CD8-positive, alpha-beta memory T cell (primary cell): Measurements from ENCODE around the gene ZCCHC10. TPM values are rescaled to one million over a fixed set of nuclear protein-coding genes. Genes with fewer than 3 reads are reported as not detected.
A peak's percentile ranks its signal among the peaks of the same experiment; 100 is the strongest.
"Not testable (repeated sequence)": the region's sequence is repeated elsewhere in the genome, so short reads cannot be mapped to it uniquely, and the experiment has no call there.

Source experiments
- CTCF ChIA-PET: fragments of 350-600 bp; sonication (Branson Sonifier 250); formaldehyde crosslinking; loops from one replicate; lab custom pipeline; 2021; ENCODE audit warnings: antibody characterized with exemption; lab: Charles Lee
- POLR2A ChIA-PET: fragments of 350-600 bp; sonication (Branson Sonifier 250); formaldehyde crosslinking; loops from one replicate; lab custom pipeline; 2021; ENCODE audit warnings: antibody characterized with exemption; lab: Charles Lee
- DNase-seq, 5 donors: peaks; one replicate each; pipeline versions ENCODE4 v3.0.0 to v3.0.0-alpha.2; 2020 to 2022; ENCODE audit warnings: mixed read lengths in 1 of 5
- H3K27ac ChIP-seq: one replicate; pipeline ENCODE4 v1.7.0; 2013; ENCODE audit warnings: low read depth, mild to moderate bottlenecking, low read length, moderate library complexity
- H3K27me3 ChIP-seq: 2 replicates; pipeline ENCODE4 v1.7.0; 2013; ENCODE audit warnings: low read length, mild to moderate bottlenecking; ENCODE audit not compliant: insufficient read depth, poor library complexity, severe bottlenecking
- H3K36me3 ChIP-seq: 2 replicates; pipeline ENCODE4 v1.7.0; 2013; ENCODE audit warnings: mild to moderate bottlenecking, low read length, moderate library complexity; ENCODE audit not compliant: insufficient read depth
- H3K4me1 ChIP-seq: 2 replicates; pipeline ENCODE4 v1.7.0; 2013; ENCODE audit warnings: mild to moderate bottlenecking, low read length, moderate library complexity; ENCODE audit not compliant: insufficient read depth
- H3K4me3 ChIP-seq: 2 replicates; pipeline ENCODE4 v1.7.0; 2013; ENCODE audit warnings: mild to moderate bottlenecking, low read length
- H3K9me3 ChIP-seq: 2 replicates; pipeline ENCODE4 v1.7.0; 2013; ENCODE audit warnings: mild to moderate bottlenecking, low read length
- H3K27ac Mint-ChIP-seq, 8 donors: one replicate each; pipeline ENCODE4 v1.8.0; 2020 to 2021; ENCODE audit warnings: mixed read lengths in 8 of 8, mild to moderate bottlenecking in 6 of 8, inconsistent platforms in 3 of 8, moderate library complexity in 3 of 8
- H3K27me3 Mint-ChIP-seq, 2 donors: one replicate each; pipeline ENCODE4 v1.8.0; 2020 to 2021; ENCODE audit warnings: mixed read lengths in 2 of 2, mild to moderate bottlenecking in 1 of 2, moderate library complexity in 1 of 2
- H3K36me3 Mint-ChIP-seq, 3 donors: one replicate each; pipeline ENCODE4 v1.8.0; 2020 to 2021; ENCODE audit warnings: mixed read lengths in 3 of 3, inconsistent platforms in 1 of 3, mild to moderate bottlenecking in 1 of 3
- H3K4me1 Mint-ChIP-seq, 3 donors: one replicate each; pipeline ENCODE4 v1.8.0; 2020 to 2021; ENCODE audit warnings: mixed read lengths in 3 of 3, inconsistent platforms in 1 of 3, mild to moderate bottlenecking in 1 of 3
- H3K4me3 Mint-ChIP-seq, 7 donors: one replicate each; pipeline ENCODE4 v1.8.0; 2020 to 2021; ENCODE audit warnings: mixed read lengths in 7 of 7, mild to moderate bottlenecking in 6 of 7, moderate library complexity in 4 of 7, inconsistent platforms in 2 of 7
- H3K9me3 Mint-ChIP-seq, 5 donors: one replicate each; pipeline ENCODE4 v1.8.0; 2020 to 2022; ENCODE audit warnings: mixed read lengths in 5 of 5, mild to moderate bottlenecking in 3 of 5, moderate library complexity in 2 of 5, inconsistent platforms in 1 of 5
- polyA plus RNA-seq: library from polyadenylated mRNA; unstranded; fragments of 300-500 nt; fragmentation: Illumina TruSeq; gene quantifications from one replicate; pipeline ENCODE4 v1.2.3, GENCODE V29; 2021
- total RNA-seq, 2 experiments: library from RNA; stranded (reverse); gene quantifications; one replicate each; pipeline ENCODE4 v1.2.3, GENCODE V29; 2021

ZCCHC10 gene
- total and polyA plus RNA-seq, 3 experiments from 2014 or later, result 31.8 to 40.0 (median 35.0) TPM

DNA sequence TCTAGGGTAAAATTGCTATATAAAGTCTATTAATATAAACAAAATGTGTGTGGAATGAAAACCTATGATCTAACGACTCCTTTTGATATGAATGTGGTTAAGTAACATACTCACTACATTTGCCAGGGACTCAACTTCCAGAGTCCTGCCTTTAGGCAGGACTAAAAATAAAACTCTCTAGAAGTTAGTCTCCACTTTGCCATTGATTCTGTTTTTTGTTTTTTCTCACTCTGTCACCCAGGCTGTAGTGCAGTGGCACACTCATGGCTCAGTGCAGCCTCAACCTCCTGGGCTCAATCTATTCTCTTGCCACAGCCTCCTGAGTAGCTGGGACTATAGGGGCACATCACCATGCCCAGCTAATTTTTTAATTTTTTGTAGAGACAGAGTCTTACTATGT lies 30.0 kb downstream of the ZCCHC10 start:
- CTCF ChIA-PET, result no interaction called here
- H3K4me3 Mint-ChIP-seq, result no peak overlapping the region
- no peaks in the 10 kb centered on the region for H3K27me3 Mint-ChIP-seq

GRCh38 chr5:132987531-132988408 lies 38.6 kb downstream of the ZCCHC10 start:
- CTCF ChIA-PET, result no interaction called here
- DNase-seq, result no peak
- no peaks in the 10 kb centered on the region for H3K36me3 Mint-ChIP-seq

More for the DNA sequence above, 30.0 kb downstream of the ZCCHC10 start:
- Histone ChIP-seq H3K4me1 (no peaks in the 10 kb centered on the region), H3K36me3 (no peaks in the 10 kb centered on the region), H3K27ac (no peak overlapping the region), H3K9me3 (no peaks in the 10 kb centered on the region), H3K27me3 (no peaks in the 10 kb centered on the region), H3K4me3 (no peak overlapping the region)
- H3K4me1 Mint-ChIP-seq, result peaks cover 0 to 2% (median 0%) of the 10 kb centered on the region in 3 donors
- no peak overlapping the region for H3K27ac Mint-ChIP-seq
- DNase-seq, result no peak
- H3K9me3 Mint-ChIP-seq, result no peaks in the 10 kb centered on the region
- H3K36me3 Mint-ChIP-seq, result peaks cover 0 to 21% (median 8%) of the 10 kb centered on the region in 3 donors
- POLR2A ChIA-PET, result no interaction called here

DNA sequence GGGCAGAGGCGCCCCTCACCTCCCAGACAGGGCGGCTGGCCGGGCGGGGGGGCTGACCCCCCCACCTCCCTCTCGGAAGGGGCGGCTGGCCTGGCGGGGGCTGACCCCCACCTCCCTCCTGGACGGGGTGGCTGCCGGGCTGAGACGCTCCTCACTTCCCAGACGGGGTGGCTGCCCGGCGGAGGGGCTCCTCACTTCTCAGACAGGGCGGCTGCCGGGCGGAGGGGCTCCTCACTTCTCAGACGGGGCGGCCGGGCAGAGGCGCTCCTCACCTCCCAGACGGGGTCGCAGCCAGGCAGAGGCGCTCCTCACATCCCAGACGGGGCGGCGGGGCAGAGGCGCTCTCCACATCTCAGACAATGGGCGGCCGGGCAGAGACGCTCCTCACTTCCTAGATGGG lies 43.4 kb downstream of the ZCCHC10 start:
- not testable (repeated sequence) for H3K4me1 Mint-ChIP-seq

More at GRCh38 chr5:132987531-132988408, 38.6 kb downstream of the ZCCHC10 start:
- no peaks in the 10 kb centered on the region for H3K4me1 ChIP-seq
- H3K27me3 ChIP-seq, result no peaks in the 10 kb centered on the region
- peaks cover 0 to 3% of the 10 kb centered on the region in 2 donors for H3K27me3 Mint-ChIP-seq
- no peaks in the 10 kb centered on the region for H3K9me3 ChIP-seq
- H3K9me3 Mint-ChIP-seq, result no peaks in the 10 kb centered on the region
- H3K36me3 ChIP-seq, result no peaks in the 10 kb centered on the region
- POLR2A ChIA-PET, result no interaction called here
- H3K4me1 Mint-ChIP-seq, result no peaks in the 10 kb centered on the region
- H3K4me3 ChIP-seq, result no peak overlapping the region
- H3K27ac Mint-ChIP-seq, result peak overlapping the region in 1 of 8 donors; percentile 82
- no peak overlapping the region for H3K27ac ChIP-seq
- H3K4me3 Mint-ChIP-seq, result no peak overlapping the region

GRCh38 chr5:132981288-132981687 lies 45.1 kb downstream of the ZCCHC10 start:
- Mint-ChIP-seq H3K27ac (no peak overlapping the region), H3K9me3 (peaks cover 4 to 13% (median 7%) of the 10 kb centered on the region in 5 donors), H3K36me3 (peaks cover 0 to 10% (median 3%) of the 10 kb centered on the region in 3 donors), H3K4me1 (no peaks in the 10 kb centered on the region), H3K4me3 (no peak overlapping the region), H3K27me3 (peaks cover 0 to 2% of the 10 kb centered on the region in 2 donors)
- ChIA-PET CTCF (no interaction called here), POLR2A (no interaction called here)
- no peak for DNase-seq
- no peaks in the 10 kb centered on the region for H3K9me3 ChIP-seq
- no peak overlapping the region for H3K4me3 ChIP-seq
- H3K27ac ChIP-seq, result no peak overlapping the region
- no peaks in the 10 kb centered on the region for H3K36me3 ChIP-seq
- no peaks in the 10 kb centered on the region for H3K27me3 ChIP-seq
- H3K4me1 ChIP-seq, result no peaks in the 10 kb centered on the region

More for the DNA sequence above, 43.4 kb downstream of the ZCCHC10 start:
- H3K4me3 ChIP-seq, H3K4me3 Mint-ChIP-seq, H3K27ac ChIP-seq, H3K9me3 Mint-ChIP-seq, H3K27me3 Mint-ChIP-seq, H3K36me3 Mint-ChIP-seq, DNase-seq, H3K27ac Mint-ChIP-seq, CTCF ChIA-PET, H3K4me1 ChIP-seq, H3K9me3 ChIP-seq, H3K36me3 ChIP-seq, POLR2A ChIA-PET, H3K27me3 ChIP-seq: not testable (repeated sequence)

DNA sequence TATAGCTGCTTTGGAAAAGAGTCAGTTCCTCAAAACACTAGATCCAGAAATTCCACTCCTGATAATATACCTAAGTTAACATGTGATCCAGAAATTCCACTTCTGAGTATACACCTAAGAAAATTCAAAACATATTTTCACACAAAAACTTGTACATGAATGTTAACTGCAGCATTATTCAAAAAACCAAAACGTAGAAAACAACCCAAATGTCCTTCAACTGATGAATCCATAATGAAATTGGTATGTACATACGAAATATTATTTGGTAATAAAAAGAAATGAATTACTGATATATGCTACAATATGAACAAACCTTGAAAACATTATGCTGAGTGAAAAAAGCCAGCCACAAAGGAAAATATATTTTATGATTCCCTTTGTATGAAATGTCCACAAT lies 46.4 kb downstream of the ZCCHC10 start:
- Mint-ChIP-seq H3K9me3 (peaks cover 4 to 14% (median 7%) of the 10 kb centered on the region in 5 donors), H3K4me1 (no peaks in the 10 kb centered on the region), H3K27me3 (peaks cover 0 to 2% of the 10 kb centered on the region in 2 donors), H3K36me3 (peaks cover 0 to 10% (median 3%) of the 10 kb centered on the region in 3 donors), H3K4me3 (no peak overlapping the region), H3K27ac (no peak overlapping the region)
- no peak for DNase-seq
- no peak overlapping the region for H3K27ac ChIP-seq
- H3K27me3 ChIP-seq, result no peaks in the 10 kb centered on the region
- POLR2A ChIA-PET, result no interaction called here
- no peak overlapping the region for H3K4me3 ChIP-seq
- no peaks in the 10 kb centered on the region for H3K36me3 ChIP-seq
- CTCF ChIA-PET, result interaction anchor here (0.7 kb wide), 1 partner anchor 1037 kb away, joined by 3 read pairs; no protein-coding TSS in a partner anchor
- no peaks in the 10 kb centered on the region for H3K4me1 ChIP-seq
- no peaks in the 10 kb centered on the region for H3K9me3 ChIP-seq

GRCh38 chr5:132979367-132979940 lies 46.9 kb downstream of the ZCCHC10 start:
- H3K36me3 ChIP-seq, result no peaks in the 10 kb centered on the region
- peaks cover 0 to 2% of the 10 kb centered on the region in 2 donors for H3K27me3 Mint-ChIP-seq
- H3K36me3 Mint-ChIP-seq, result peaks cover 0 to 10% (median 3%) of the 10 kb centered on the region in 3 donors

DNA sequence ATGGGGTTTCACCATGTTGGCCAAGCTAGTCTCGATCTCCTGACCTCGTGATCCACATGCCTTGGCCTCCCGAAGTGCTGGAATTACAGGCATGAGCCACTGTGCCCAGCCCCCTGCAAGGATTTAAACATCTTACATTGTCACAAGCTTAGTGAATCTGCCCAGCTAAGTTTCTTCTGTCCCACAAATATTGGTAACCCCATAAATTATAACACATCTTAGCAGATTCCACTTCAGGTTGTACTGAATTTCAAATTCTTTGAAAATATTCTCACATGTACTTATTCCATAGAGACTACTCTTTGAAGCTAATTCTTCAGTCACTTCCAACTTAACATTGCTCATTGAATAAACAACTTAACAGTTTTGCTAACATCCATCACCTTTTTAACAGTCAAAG lies 49.5 kb downstream of the ZCCHC10 start:
- Histone ChIP-seq H3K27ac (no peak overlapping the region), H3K27me3 (no peaks in the 10 kb centered on the region), H3K4me1 (no peaks in the 10 kb centered on the region), H3K9me3 (no peaks in the 10 kb centered on the region), H3K4me3 (no peak overlapping the region), H3K36me3 (no peaks in the 10 kb centered on the region)
- H3K27me3 Mint-ChIP-seq, result peaks cover 0 to 2% of the 10 kb centered on the region in 2 donors
- no peak for DNase-seq
- peaks cover 0 to 10% (median 3%) of the 10 kb centered on the region in 3 donors for H3K36me3 Mint-ChIP-seq
- POLR2A ChIA-PET, result no interaction called here
- no peak overlapping the region for H3K27ac Mint-ChIP-seq
- H3K4me1 Mint-ChIP-seq, result no peaks in the 10 kb centered on the region
- H3K9me3 Mint-ChIP-seq, result peaks cover 4 to 14% (median 7%) of the 10 kb centered on the region in 5 donors
- CTCF ChIA-PET, result no interaction called here
- no peak overlapping the region for H3K4me3 Mint-ChIP-seq

More at GRCh38 chr5:132979367-132979940, 46.9 kb downstream of the ZCCHC10 start:
- Mint-ChIP-seq H3K27ac (no peak overlapping the region), H3K4me1 (no peaks in the 10 kb centered on the region), H3K4me3 (no peak overlapping the region), H3K9me3 (peaks cover 4 to 14% (median 7%) of the 10 kb centered on the region in 5 donors)
- no peak for DNase-seq
- POLR2A ChIA-PET, result no interaction called here
- Histone ChIP-seq H3K4me1 (no peaks in the 10 kb centered on the region), H3K27me3 (no peaks in the 10 kb centered on the region), H3K9me3 (no peaks in the 10 kb centered on the region), H3K27ac (no peak overlapping the region), H3K4me3 (no peak overlapping the region)
- CTCF ChIA-PET, result no interaction called here

DNA sequence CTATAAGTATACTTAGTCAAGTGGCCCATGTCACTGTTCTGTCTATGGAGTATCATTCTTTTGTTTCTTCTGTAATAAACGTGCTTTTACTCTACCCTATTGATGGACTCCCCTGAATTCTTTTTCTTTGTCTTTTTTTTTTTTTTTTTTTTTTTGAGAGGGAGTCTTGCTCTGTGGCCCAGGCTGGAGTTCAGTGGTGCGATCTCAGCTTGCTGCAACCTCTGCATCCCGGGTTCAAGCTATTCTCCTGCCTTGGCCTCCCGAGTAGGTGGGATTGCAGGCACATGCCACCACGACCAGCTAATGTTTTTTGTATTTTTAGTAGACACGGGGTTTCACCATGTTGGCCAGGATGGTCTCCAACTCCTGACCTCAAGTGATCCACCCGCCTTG lies 53.9 kb downstream of the ZCCHC10 start:
- H3K9me3 ChIP-seq, H3K4me3 ChIP-seq, H3K27ac Mint-ChIP-seq, H3K36me3 ChIP-seq, H3K4me1 Mint-ChIP-seq, POLR2A ChIA-PET, H3K4me1 ChIP-seq, H3K4me3 Mint-ChIP-seq, H3K36me3 Mint-ChIP-seq, H3K27me3 ChIP-seq, DNase-seq, H3K27me3 Mint-ChIP-seq, CTCF ChIA-PET: not testable (repeated sequence)
- peak overlapping the region; percentile 24 for H3K27ac ChIP-seq
- H3K9me3 Mint-ChIP-seq, result peaks cover 4 to 11% (median 7%) of the 10 kb centered on the region in 5 donors
